Progenitor cell of endocrine pancreas (in vitro differentiated cells): ENCODE measurements around the gene AOAH. TPM values are rescaled to one million over a fixed set of nuclear protein-coding genes. Genes with fewer than 3 reads are reported as not detected.

Experiments used
- DNase-seq: peaks from one replicate; pipeline ENCODE4 v3.0.0; 2021; ENCODE audit warnings: low spot score; ENCODE audit not compliant: unreplicated experiment
- H3K27ac Mint-ChIP-seq: 2 replicates; pipeline ENCODE4 v1.8.0; 2021; ENCODE audit warnings: mild to moderate bottlenecking, moderate library complexity, mixed read lengths
- H3K27me3 Mint-ChIP-seq: 2 replicates; pipeline ENCODE4 v1.8.0; 2021; ENCODE audit warnings: mixed read lengths
- H3K36me3 Mint-ChIP-seq: 2 replicates; pipeline ENCODE4 v1.8.0; 2022; ENCODE audit warnings: mixed read lengths; ENCODE audit not compliant: insufficient read depth
- H3K4me1 Mint-ChIP-seq: 2 replicates; pipeline ENCODE4 v1.8.0; 2021; ENCODE audit warnings: low read depth, mixed read lengths
- H3K4me3 Mint-ChIP-seq: 2 replicates; pipeline ENCODE4 v1.8.0; 2021; ENCODE audit warnings: low read depth, mild to moderate bottlenecking, moderate library complexity, mixed read lengths
- H3K9me3 Mint-ChIP-seq: 2 replicates; pipeline ENCODE4 v1.8.0; 2021; ENCODE audit warnings: low read depth, mixed read lengths
- total RNA-seq: library from RNA; stranded (reverse); gene quantifications from 2 replicates; pipeline ENCODE4 v1.2.1, GENCODE V29; 2021
- TF ChIP-seq, protein P1 (sequence below): fragments of 200-600 bp; sonication (generic); IDR thresholded peaks from one replicate; pipeline ENCODE4 v1.5.0; 2021; ENCODE audit warnings: antibody characterized with exemption, mild to moderate bottlenecking; ENCODE audit not compliant: unreplicated experiment

AOAH gene
- total RNA-seq, 1 donor from 2014 or later = 3.3 TPM

GRCh38 chr7:36671432-36671829, 52.9 kb downstream of the AOAH start:
- Mint-ChIP-seq H3K4me3 (no peak overlapping the region), H3K27ac (no peak overlapping the region), H3K36me3 (peaks cover 4% of the 10 kb centered on the region), H3K4me1 (peaks cover 10% of the 10 kb centered on the region), H3K9me3 (peaks cover 7% of the 10 kb centered on the region), H3K27me3 (no peaks in the 10 kb centered on the region)
- DNase-seq = no peak
- TF ChIP-seq, protein P1, sequence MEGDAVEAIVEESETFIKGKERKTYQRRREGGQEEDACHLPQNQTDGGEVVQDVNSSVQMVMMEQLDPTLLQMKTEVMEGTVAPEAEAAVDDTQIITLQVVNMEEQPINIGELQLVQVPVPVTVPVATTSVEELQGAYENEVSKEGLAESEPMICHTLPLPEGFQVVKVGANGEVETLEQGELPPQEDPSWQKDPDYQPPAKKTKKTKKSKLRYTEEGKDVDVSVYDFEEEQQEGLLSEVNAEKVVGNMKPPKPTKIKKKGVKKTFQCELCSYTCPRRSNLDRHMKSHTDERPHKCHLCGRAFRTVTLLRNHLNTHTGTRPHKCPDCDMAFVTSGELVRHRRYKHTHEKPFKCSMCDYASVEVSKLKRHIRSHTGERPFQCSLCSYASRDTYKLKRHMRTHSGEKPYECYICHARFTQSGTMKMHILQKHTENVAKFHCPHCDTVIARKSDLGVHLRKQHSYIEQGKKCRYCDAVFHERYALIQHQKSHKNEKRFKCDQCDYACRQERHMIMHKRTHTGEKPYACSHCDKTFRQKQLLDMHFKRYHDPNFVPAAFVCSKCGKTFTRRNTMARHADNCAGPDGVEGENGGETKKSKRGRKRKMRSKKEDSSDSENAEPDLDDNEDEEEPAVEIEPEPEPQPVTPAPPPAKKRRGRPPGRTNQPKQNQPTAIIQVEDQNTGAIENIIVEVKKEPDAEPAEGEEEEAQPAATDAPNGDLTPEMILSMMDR = no peak

- H3K9me3 Mint-ChIP-seq = peaks cover 9% of the 10 kb centered on the region
These were observed 53.5 kb downstream of the AOAH start for GRCh38 chr7:36670585-36671431.

DNA sequence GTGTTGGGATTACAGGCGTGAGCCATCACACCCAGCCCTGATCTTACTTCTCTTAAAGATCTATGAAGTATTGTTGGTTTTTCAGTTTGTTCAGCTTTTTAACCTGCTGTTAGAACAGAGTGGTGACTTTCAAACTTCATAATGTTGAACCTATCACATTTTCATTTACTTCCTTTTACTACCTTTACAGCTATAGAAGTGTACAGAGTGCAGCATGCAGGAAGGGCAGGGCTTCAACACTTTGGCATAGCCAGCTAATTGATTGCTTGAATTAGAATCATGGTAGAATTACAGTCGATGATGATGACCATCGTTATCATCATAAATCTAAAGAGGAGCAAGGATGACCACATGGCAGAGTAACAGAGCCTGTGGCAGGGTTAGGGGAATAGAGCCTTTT, 55.5 kb downstream of the AOAH start:
- Mint-ChIP-seq H3K27me3 (no peaks in the 10 kb centered on the region), H3K4me3 (no peak overlapping the region), H3K36me3 (peaks cover 13% of the 10 kb centered on the region), H3K4me1 (peaks cover 9% of the 10 kb centered on the region), H3K27ac (no peak overlapping the region), H3K9me3 (peaks cover 25% of the 10 kb centered on the region)
- DNase-seq = no peak
- TF ChIP-seq, protein P1 = no peak

More at GRCh38 chr7:36670585-36671431, 53.5 kb downstream of the AOAH start:
- H3K27me3 Mint-ChIP-seq = no peaks in the 10 kb centered on the region
- peaks cover 4% of the 10 kb centered on the region for H3K36me3 Mint-ChIP-seq
- H3K4me1 Mint-ChIP-seq = peaks cover 9% of the 10 kb centered on the region
- DNase-seq = no peak
- TF ChIP-seq, protein P1 = peak; percentile 72
- no peak overlapping the region for H3K27ac Mint-ChIP-seq
- no peak overlapping the region for H3K4me3 Mint-ChIP-seq

- H3K27ac Mint-ChIP-seq = no peak overlapping the region
- peaks cover 9% of the 10 kb centered on the region for H3K4me1 Mint-ChIP-seq
- no peak overlapping the region for H3K4me3 Mint-ChIP-seq
- H3K9me3 Mint-ChIP-seq = peaks cover 32% of the 10 kb centered on the region
- H3K27me3 Mint-ChIP-seq = no peaks in the 10 kb centered on the region
- DNase-seq = no peak
- TF ChIP-seq, protein P1 = no peak
- peaks cover 13% of the 10 kb centered on the region for H3K36me3 Mint-ChIP-seq
These were observed 56.2 kb downstream of the AOAH start for GRCh38 chr7:36668080-36668479.

- Mint-ChIP-seq H3K27ac (peak overlapping the region; percentile 37), H3K4me1 (peaks cover 12% of the 10 kb centered on the region), H3K4me3 (no peak overlapping the region), H3K36me3 (peaks cover 13% of the 10 kb centered on the region), H3K27me3 (no peaks in the 10 kb centered on the region), H3K9me3 (peaks cover 33% of the 10 kb centered on the region)
- no peak for DNase-seq
- TF ChIP-seq, protein P1 = no peak
These were observed 57.1 kb downstream of the AOAH start for GRCh38 chr7:36667007-36667745.
